HK-2 (cell line): ENCODE measurements around the gene AVPR1B.
"Not testable (repeated sequence)": the region's sequence is repeated elsewhere in the genome, so short reads cannot be mapped to it uniquely, and the experiment has no call there.

Experiments
- DNase-seq: peaks from one replicate; pipeline ENCODE4 v3.0.0-alpha.2; 2018; ENCODE audit not compliant: unreplicated experiment

Gene AVPR1B

DNA sequence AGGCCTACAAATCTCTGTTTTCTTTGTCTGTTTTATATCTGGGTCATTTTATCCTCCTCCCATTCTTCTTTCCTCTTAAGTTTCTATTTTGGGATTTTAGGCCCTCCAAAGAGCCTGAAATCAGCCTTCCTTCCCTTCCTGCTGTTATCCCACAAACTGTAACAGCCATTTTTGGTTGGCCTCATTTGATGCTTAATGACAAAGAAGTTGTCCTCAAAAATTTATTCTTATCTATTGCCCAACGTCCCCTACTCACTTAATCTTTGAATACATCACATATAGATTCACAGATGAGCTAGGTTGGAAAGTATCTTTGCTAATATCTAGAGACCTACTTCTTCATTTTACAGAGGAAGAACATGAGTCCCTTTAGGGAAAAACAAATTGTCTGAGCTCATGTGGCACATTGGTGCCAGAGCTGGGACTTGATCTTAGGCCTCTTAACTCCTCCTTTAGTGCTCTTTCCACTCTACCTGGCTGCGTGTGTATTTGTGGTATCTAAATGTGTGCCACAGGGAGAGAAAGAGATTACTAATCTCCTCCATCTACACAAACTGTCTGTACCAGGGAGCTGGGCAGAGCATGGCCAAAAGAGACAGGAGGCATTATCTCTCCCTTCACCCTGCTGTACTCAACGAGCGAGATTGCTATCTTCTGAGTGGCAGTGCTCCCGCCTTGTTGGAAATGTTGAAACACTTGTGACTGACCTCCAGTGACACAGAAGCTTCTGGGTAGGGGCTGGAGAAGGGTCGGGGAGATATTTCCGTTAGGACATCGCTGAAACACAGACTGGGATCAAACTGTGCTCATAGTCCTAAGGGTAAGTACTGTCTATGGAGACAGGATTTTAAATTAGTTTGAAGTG is 34.1 kb downstream of the AVPR1B start:
- DNase-seq, result no peak

DNA sequence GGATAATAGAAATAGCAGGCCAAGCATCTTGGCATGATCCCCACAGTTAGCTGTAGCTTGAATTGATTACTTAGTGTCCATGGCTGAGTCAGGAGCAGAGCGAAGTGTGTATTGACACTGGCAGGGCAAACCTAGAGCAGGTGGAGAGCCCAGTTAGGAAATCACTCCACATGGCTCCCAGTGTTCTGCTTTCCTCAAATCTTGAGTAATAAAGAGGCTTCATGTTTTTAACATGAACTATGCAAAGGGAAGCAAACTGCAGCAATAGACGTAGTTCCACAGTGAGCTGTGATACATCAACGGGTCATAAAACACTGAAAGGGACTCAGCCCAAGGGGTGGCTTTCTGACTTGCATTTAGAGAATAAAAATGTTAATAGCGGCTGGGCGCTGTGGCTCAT is 35.3 kb downstream of the AVPR1B start:
- DNase-seq, result no peak

- no peak for DNase-seq
These were observed 37.0 kb downstream of the AVPR1B start for GRCh38 chr1:206080026-206080820.

GRCh38 chr1:206079135-206079534 is 38.1 kb downstream of the AVPR1B start:
- no peak for DNase-seq

GRCh38 chr1:206075786-206076755 is 41.1 kb downstream of the AVPR1B start:
- no peak for DNase-seq

- DNase-seq, result no peak
These were observed 42.3 kb downstream of the AVPR1B start for GRCh38 chr1:206074839-206075238.

DNA sequence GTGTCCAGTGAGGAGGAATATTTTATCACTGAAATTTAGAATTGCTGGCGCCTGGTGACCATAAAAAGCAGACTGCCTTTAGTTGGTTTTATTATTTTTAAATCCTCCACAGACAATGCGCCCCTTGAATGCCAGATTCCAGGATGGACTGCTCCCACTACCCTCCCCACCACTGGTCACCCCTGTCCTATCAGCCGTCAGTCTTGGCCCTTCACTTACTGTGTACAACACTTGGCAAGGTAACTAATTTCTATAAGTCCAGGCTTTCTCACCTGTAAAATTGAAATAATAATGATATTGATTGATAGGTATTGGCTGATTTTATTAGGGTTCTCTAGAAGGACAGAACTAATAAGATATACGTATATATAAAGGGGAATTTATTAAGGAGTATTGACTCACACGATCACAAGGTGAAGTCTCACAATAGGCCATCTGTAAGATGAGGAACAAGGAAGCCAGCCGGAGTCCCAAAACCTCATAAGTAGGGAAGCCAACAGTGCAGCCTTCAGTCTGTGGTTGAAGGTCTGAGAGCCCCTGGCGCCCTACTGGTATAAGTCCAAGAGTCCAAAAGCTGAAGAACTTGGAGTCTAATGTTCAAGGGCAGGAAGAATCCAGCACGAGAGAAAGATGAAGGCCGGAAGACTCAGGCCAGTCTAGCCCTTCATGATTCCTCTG is 46.4 kb downstream of the AVPR1B start:
- DNase-seq, result no peak

GRCh38 chr1:206068314-206068713 is 48.9 kb downstream of the AVPR1B start:
- DNase-seq, result no peak

DNA sequence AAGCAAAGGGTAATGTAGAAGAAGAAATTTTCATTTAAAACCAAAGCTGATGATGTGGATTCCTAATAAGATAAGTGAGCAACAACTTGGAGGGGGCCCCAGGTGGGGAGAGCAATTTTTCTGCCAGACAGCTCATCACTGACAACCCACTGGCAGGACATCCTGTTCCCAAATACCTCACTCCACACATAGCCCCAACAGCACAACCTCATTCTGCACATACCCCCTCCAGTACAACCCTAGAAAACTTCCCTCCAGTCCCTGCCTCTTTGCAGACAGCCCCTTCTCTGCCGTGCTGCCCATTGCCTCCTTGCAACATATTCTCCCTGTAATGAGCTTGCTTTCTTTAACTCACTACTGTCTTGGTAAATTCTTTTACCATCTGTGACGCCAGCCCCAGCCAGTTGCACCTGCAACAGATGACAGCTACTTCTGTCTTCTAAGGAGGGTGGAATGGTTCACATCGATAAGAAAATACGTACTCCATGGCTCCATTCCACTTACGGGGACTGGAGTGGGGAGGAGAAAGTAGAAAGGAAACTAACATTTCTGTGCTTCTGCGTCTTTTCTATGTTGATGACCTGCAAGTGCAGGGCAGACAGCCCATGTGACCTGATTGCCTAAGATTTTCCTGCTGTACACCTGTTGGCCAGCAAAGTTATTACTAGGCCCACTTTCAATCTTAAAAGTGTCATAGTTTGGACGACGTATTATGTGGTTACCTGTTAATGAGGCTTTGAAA is 49.5 kb downstream of the AVPR1B start:
- no peak for DNase-seq

GRCh38 chr1:206066479-206067171 is 50.6 kb downstream of the AVPR1B start:
- no peak for DNase-seq

GRCh38 chr1:206065547-206066145 is 51.5 kb downstream of the AVPR1B start:
- DNase-seq, result no peak

- not testable (repeated sequence) for DNase-seq
These were observed 52.7 kb downstream of the AVPR1B start for GRCh38 chr1:206064501-206064900.

- not testable (repeated sequence) for DNase-seq
These were observed 53.2 kb downstream of the AVPR1B start for GRCh38 chr1:206064001-206064400.

DNA sequence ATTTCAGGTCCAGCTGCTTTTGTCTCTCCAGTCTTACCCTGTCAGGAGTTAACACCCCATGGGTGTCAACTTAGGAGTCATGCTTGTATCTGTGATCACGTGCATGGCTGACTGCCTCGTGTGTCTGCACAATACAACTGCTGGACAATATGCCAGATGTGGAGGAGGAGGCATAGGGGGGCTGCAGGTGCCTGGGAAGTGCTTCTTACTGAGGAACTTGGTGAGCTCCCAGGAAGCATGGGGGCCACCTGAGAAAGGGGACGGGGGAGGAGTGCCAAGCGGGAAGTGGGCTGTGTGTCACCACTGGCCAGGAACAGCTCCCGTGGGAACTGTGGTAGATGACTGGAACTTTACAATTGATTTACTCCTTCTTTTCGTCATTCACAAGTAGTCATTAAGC is 54.7 kb downstream of the AVPR1B start:
- DNase-seq, result no peak

DNA sequence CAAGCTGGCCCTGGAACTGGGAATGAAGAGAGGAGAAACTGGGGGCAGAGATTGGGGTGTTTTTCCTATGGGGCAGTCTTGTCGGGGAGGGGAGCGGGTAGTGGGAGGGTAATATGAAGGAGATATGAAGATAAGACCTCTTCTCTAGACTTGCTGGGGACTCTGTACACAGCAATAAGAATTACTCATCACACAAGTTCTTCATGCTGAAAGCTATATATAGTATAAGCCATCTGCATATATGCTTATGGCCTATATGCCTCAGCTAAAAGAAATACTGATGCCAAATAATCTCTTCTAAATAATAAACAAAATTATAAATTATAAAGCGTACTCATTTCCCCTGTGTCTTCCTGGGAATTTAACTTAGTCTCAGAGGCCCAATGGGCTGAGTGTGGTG is 56.3 kb downstream of the AVPR1B start:
- DNase-seq, result no peak
